ENCODE data around the gene CCDC71L. TPM values are rescaled to one million over a fixed set of nuclear protein-coding genes. Genes with fewer than 3 reads are reported as not detected.

The CCDC71L gene
- total RNA-seq, 1 experiment from 2014 or later: 91.0 TPM

- DNase-seq (ENCODE audit: low spot score): no peak
- in situ Hi-C loops (cut with HindIII; ENCODE audit: low sequenced_read_pairs): no loop called here
Measured at GRCh38 chr7:106613279-106613678, 47.7 kb downstream of the CCDC71L start.

- in situ Hi-C loops (cut with HindIII; ENCODE audit: low sequenced_read_pairs): no loop called here
- DNase-seq (ENCODE audit: low spot score): no peak
Measured at GRCh38 chr7:106612432-106612831, 48.5 kb downstream of the CCDC71L start.

- DNase-seq (ENCODE audit: low spot score): no peak
- in situ Hi-C loops (cut with HindIII; ENCODE audit: low sequenced_read_pairs): no loop called here
Measured at GRCh38 chr7:106611911-106612310, 49.0 kb downstream of the CCDC71L start.

DNA sequence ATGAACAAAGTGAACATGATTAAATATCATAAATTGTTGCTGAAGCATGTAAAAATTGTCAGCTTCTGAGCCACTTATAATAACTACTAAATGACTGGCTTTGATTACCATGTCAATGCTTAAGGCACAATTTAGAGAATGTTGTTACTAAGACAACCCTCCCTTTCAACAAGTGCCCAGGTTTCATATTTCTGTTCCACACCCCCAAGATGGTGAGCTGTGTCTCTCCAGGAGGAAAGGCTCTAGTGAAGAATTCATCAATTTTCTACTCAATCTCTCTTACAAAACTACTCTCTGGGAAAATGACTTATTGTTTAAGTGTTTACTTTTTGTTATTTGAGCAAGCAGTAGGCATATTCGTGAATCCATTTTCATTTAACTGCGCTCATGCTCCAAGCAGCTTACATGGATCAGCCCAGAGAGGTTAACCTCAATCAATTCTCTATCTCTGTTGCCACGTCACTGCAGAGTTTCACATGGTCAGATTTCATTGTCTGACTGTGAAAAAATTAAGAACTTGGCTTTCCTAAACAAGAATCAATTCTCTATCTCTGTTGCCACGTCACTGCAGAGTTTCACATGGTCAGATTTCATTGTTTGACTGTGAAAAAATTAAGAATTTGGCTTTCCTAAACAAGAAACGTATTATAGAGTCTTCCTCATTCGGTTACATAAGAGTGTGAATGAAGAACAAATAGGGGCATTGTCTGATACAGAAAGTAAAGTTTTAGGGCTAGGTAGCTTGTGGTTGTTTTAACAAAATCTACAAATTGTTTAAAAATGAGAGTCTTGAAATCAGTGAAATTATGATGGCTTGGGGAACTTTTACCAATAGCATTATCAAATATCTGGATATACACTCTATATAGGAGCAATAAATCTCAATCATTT, 49.7 kb downstream of the CCDC71L start:
- DNase-seq (ENCODE audit: low spot score): no peak
- in situ Hi-C loops (cut with HindIII; ENCODE audit: low sequenced_read_pairs): no loop called here

DNA sequence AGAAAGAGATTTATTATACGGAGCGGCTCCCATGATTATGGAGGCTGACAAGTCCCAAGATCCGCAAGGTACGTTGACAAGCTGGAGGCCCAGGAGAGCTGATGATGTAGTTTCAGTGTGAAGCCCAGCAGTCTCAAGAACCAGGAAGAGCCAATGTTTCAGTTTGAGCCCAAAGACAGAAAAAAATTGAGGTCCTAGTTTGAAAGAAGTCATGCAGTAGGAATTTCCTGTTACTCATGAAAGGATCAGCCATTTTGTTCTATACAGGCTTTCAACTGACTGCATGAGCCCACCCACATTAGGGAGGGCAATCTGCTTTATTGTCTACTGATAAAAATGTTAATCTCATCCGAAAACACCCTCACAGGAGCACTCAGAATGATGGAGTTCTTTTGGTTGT, 51.5 kb downstream of the CCDC71L start:
- in situ Hi-C loops (cut with HindIII; ENCODE audit: low sequenced_read_pairs): no loop called here

GRCh38 chr7:106608661-106609060, 52.3 kb downstream of the CCDC71L start:
- in situ Hi-C loops (cut with HindIII; ENCODE audit: low sequenced_read_pairs): no loop called here
- DNase-seq (ENCODE audit: low spot score): no peak

More for the DNA sequence above, 51.5 kb downstream of the CCDC71L start:
- DNase-seq (ENCODE audit: low spot score): no peak

Other genes with a start within 250 kb of the CCDC71L start
- 0.74 and 1.5 TPM in 2 replicates for gene PIK3CG, start 204.1 kb upstream of the CCDC71L start, total RNA-seq (2014; rRNA removed; shearing (Covaris generic))